KOPT-K1 (cell line): ENCODE measurements around the gene PLXDC2.

Experiments
- H3K27ac ChIP-seq: fragments of 200-600 bp; sonication (generic); 2 replicates; pipeline ENCODE4 v1.5.1; 2016; ENCODE audit warnings: antibody characterized with exemption, mild to moderate bottlenecking, low read depth, low read length; ENCODE audit not compliant: poor library complexity, severe bottlenecking
- H3K36me3 ChIP-seq: fragments of 200-600 bp; sonication (generic); 2 replicates; pipeline ENCODE4 v1.5.1; 2017; ENCODE audit warnings: antibody characterized with exemption, mild to moderate bottlenecking, low read length, moderate library complexity; ENCODE audit not compliant: insufficient read depth
- H3K9me3 ChIP-seq: fragments of 200-600 bp; sonication (generic); 2 replicates; pipeline ENCODE4 v1.5.1; 2017; ENCODE audit warnings: antibody characterized with exemption, low read length, mild to moderate bottlenecking; ENCODE audit not compliant: insufficient read depth, poor library complexity, severe bottlenecking

Gene PLXDC2

GRCh38 chr10:19947215-19947614 lies 131.0 kb downstream of the PLXDC2 start:
- H3K9me3 ChIP-seq, result no peaks in the 10 kb centered on the region
- H3K27ac ChIP-seq, result no peak overlapping the region

DNA sequence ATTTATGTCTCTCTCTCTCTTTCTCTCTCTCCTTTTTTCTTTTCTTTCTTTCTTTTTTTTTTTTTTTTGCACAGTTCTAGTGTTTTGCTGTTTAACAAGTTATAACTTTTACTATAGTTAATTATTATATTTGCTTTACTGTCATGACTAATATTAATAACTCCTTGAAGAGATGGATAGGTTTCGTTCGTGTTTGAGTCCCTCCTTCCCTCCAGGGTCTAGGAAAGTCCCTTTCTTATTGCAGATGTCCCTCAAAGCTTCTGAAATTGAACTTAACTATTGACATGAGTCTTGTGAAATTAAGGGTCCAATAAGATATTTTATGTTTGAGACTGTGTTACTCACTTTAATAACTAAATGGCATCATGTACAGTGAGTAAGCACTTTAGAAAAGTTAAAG lies 131.4 kb downstream of the PLXDC2 start:
- Histone ChIP-seq H3K36me3 (no peaks in the 10 kb centered on the region), H3K27ac (no peak overlapping the region), H3K9me3 (no peaks in the 10 kb centered on the region)

More at GRCh38 chr10:19947215-19947614, 131.0 kb downstream of the PLXDC2 start:
- no peaks in the 10 kb centered on the region for H3K36me3 ChIP-seq

GRCh38 chr10:19952224-19953010 lies 136.2 kb downstream of the PLXDC2 start:
- Histone ChIP-seq H3K9me3 (no peaks in the 10 kb centered on the region), H3K27ac (no peak overlapping the region), H3K36me3 (no peaks in the 10 kb centered on the region)

DNA sequence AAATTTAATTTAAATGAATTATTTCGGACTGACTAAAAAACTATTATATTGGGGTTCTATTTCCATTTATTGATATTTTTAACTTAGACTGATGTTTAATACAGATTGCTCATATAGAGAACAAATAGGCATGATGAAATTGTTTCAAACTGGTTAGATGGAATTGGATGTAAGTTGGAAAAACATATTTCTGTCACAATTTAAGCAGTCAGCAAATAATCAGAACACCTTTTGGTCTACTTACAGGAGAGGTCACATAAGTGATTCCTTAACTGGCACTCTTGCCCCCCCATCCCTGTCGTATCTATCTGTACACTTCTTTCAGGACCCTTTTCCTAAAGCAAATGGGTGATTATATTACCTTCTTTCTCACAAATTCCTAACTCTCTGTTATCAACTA lies 138.4 kb downstream of the PLXDC2 start:
- Histone ChIP-seq H3K9me3 (no peaks in the 10 kb centered on the region), H3K36me3 (no peaks in the 10 kb centered on the region), H3K27ac (no peak overlapping the region)

- Histone ChIP-seq H3K36me3 (no peaks in the 10 kb centered on the region), H3K9me3 (no peaks in the 10 kb centered on the region)
These were observed 140.3 kb downstream of the PLXDC2 start for GRCh38 chr10:19956516-19957032.

GRCh38 chr10:19958787-19959186 lies 142.6 kb downstream of the PLXDC2 start:
- Histone ChIP-seq H3K9me3 (no peaks in the 10 kb centered on the region), H3K36me3 (no peaks in the 10 kb centered on the region), H3K27ac (no peak overlapping the region)

More at GRCh38 chr10:19956516-19957032, 140.3 kb downstream of the PLXDC2 start:
- H3K27ac ChIP-seq, result no peak overlapping the region

DNA sequence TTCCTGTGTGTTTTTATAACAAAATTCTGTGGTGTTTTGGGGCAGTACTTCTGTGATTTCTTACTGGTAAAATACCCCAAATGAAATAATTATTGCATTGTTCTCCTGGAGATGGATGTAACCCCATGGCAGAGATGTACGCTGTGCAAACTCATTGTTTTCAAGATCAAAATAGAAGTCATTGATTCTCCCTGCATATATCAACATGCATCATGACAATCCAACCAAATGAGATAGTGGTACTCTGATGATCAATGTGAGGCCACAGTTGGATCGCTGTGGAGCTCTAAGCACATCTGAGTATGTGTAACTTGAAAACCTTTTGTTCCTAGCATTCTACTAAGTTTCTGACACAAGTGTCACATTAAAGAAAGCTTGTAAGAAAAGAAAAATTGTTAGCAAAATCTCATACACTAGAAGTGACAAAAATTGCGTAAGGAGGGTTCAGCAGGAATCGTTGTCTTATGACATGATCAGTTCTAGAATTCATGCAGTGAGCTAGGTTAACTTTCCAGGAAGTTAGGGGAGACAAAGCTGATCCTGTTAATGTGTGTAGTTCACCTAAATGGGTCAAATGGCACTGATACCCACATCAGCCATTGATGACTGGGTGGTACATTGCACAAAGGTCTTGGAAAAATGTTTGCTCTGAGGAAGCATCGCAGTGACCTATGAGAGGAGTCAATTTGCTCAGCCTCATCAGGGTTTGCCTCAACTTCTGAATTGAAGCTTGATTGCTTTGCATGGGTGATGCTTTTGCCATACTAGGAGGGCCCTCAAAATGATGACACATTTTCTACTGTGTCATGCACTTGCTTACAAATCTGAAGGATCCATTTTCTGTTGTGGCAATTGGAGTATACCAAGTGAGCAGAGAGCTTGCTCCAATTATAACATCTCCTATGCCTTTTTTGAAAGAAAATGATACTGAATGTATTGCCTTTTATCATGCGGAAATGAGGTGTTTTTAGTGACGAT lies 145.1 kb downstream of the PLXDC2 start:
- no peak overlapping the region for H3K27ac ChIP-seq
- H3K9me3 ChIP-seq, result no peaks in the 10 kb centered on the region
- H3K36me3 ChIP-seq, result no peaks in the 10 kb centered on the region

DNA sequence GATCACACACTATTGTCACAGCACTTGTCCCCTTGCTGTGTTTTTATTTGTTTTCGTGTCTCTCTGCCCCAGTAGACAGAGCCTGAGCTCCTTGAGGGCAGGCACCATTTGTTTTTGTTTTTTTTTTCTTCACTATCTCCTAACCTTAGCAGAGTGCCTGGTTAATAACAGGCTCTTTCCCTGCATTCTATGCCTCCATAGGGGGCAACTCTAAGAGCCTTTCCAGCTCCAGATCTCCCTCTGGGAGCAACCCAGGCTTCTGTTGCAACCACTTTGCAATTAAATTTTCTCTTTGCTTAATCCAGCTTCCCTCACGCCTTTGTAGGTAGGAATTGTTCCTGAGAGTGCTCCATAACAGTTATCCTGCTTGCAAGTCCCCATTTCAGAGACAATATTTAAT lies 148.4 kb downstream of the PLXDC2 start:
- Histone ChIP-seq H3K27ac (no peak overlapping the region), H3K9me3 (no peaks in the 10 kb centered on the region), H3K36me3 (no peaks in the 10 kb centered on the region)

- H3K36me3 ChIP-seq, result no peaks in the 10 kb centered on the region
- H3K9me3 ChIP-seq, result no peaks in the 10 kb centered on the region
- H3K27ac ChIP-seq, result no peak overlapping the region
These were observed 150.5 kb downstream of the PLXDC2 start for GRCh38 chr10:19966751-19967150.

DNA sequence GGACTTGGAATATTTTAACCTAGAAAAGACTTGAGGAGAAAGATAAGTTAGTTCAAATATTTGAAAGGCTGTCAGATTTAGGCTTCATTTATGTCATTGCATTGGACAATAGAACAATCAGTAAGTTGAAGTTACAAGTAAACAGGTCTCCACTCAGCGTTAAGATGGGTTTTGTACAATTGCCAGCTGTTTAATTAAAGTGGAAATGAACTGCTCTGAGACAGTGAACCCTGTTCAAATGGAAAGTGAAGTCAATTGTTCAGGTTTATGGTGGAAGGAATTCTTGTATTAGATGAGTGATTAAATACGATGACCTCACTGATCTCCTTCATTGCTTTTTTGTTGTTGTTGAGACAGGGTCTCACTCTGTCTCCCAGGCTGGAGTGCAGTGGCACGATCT lies 151.7 kb downstream of the PLXDC2 start:
- no peaks in the 10 kb centered on the region for H3K9me3 ChIP-seq
- H3K36me3 ChIP-seq, result no peaks in the 10 kb centered on the region
- no peak overlapping the region for H3K27ac ChIP-seq

- Histone ChIP-seq H3K9me3 (no peaks in the 10 kb centered on the region), H3K36me3 (no peaks in the 10 kb centered on the region), H3K27ac (no peak overlapping the region)
These were observed 152.5 kb downstream of the PLXDC2 start for GRCh38 chr10:19968745-19969144.

DNA sequence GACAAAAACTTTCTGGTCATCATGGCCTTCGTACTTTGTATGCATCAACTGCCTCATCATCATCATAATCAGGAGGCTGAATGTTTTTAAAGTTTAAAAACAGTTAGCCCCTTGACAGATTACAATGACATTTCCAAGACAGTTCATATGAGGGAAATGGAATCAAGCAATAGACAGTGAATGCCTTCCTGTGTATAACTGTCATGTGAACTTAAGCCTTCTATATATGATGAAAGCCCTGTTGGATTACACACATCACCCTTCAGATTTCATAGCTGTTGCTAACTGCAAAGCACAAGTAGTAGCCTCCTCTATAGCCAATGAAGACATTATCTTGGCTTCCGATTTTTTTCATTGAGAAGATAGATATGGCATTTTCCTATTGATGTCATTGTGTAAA lies 154.0 kb downstream of the PLXDC2 start:
- Histone ChIP-seq H3K9me3 (no peaks in the 10 kb centered on the region), H3K27ac (no peak overlapping the region), H3K36me3 (no peaks in the 10 kb centered on the region)

DNA sequence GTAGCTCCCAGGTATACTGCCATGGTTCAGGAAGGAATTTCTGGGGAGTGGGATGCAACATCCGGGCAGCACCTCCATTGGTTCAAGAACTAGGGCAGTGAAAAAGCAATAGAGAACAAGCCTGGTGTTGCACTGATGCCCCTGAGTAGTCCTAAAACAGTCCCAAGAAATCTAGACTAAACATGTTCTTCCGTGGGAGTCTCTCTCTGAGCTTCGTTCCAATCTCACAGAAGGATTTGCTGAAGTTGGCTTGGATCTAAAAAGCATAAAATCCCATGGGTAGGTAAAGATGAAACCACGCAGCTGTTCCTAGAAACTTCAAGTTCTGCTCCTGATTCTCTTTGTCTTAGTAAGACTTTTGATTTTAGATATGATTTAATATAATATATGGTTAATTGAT lies 154.5 kb downstream of the PLXDC2 start:
- Histone ChIP-seq H3K36me3 (no peaks in the 10 kb centered on the region), H3K9me3 (no peaks in the 10 kb centered on the region), H3K27ac (no peak overlapping the region)

- no peaks in the 10 kb centered on the region for H3K9me3 ChIP-seq
- H3K27ac ChIP-seq, result no peak overlapping the region
- H3K36me3 ChIP-seq, result no peaks in the 10 kb centered on the region
These were observed 155.3 kb downstream of the PLXDC2 start for GRCh38 chr10:19971343-19972052.

GRCh38 chr10:19974138-19974537 lies 157.9 kb downstream of the PLXDC2 start:
- H3K27ac ChIP-seq, result no peak overlapping the region
- no peaks in the 10 kb centered on the region for H3K9me3 ChIP-seq
- no peaks in the 10 kb centered on the region for H3K36me3 ChIP-seq
